Measurements from ENCODE around the gene PLEKHF1. TPM values are rescaled to one million over a fixed set of nuclear protein-coding genes. Genes with fewer than 3 reads are reported as not detected.
A peak's percentile ranks its signal among the peaks of the same experiment; 100 is the strongest.

PLEKHF1 gene, protein sequence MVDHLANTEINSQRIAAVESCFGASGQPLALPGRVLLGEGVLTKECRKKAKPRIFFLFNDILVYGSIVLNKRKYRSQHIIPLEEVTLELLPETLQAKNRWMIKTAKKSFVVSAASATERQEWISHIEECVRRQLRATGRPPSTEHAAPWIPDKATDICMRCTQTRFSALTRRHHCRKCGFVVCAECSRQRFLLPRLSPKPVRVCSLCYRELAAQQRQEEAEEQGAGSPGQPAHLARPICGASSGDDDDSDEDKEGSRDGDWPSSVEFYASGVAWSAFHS
- 1.7 and 2.0 TPM in 2 replicates for total RNA-seq (2014; rRNA removed; shearing (Covaris generic))

DNA sequence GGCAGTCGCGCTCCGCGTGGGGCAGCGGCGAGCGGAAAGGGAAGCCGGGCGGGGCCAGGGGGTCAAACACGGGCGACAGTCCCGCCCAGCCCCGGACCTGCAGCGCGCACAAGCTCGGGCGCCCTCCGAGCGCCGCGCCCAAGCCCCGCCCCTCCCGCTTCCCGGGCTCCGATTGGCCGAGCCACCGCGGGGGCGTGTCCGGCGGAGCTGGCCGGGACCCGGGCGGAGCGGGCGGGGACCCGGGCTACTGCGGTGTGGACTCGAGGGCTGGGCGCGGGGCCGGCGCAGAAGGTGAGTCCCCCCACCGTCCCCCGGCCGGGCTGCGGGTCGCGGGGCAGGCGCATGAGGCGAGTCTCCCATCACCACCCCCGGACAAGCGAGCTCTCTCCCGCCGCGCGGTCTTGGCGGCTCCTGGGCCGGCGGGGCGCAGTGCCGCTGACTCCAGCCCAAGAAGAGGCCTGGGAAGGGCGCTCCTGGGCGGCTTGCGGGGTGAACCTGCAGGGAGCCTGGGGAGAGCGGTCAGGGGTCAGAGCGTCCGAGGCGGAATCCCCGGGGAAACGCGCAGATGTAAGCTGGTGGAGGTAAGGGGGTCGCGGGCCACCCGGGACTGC is at the start of gene PLEKHF1:
Gene PLEKHF1, plus strand, starts transcription at position 247 of the 611 bp plus-strand sequence. CDS start 8,379 bp downstream, outside the sequence.
- H3K4me1 ChIP-seq: peaks cover 21% of the 10 kb centered on the region
- no peaks in the 10 kb centered on the region for H3K36me3 ChIP-seq
- no peaks in the 10 kb centered on the region for H3K9me3 ChIP-seq (replicated peaks)
- H3K27ac ChIP-seq: no peak within 1 kb of the TSS
- peak within 1 kb of the TSS; percentile 67 for H3K4me3 ChIP-seq
- H3K27me3 ChIP-seq: no peaks in the 10 kb centered on the region; the same call in 1 of the 2 replicates
- DNase-seq: peak; percentile 77 to 83

DNA sequence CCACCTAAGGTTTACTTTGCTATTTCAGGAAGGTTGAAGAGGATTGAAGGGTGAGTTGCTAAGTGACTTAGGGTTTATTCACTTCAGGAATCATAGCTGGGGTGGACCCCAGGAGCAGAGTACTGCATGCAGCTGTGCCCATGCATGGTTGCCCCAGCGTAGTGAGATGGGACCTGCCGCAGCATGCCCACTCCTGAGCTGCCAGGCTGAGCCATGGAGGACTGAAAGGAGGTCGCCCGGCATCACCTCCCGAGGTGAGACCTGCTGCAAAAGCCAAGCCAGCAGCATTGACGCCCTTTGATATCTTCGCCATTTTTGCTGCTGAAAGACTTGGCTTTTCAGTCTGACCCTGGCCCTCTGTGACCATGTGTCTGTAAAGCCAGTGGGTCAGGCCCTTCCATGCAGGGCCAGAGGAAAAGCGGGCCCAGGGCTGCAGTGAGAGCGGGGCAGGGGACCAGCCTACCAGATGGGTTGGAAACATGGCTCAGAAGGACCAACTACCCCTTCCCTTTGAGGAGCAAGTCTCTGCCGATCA is 49.3 kb upstream of the PLEKHF1 start:
- Histone ChIP-seq H3K27me3 (no peaks in the 10 kb centered on the region), H3K27ac (no peak overlapping the region), H3K9me3 (replicated peaks) (no peaks in the 10 kb centered on the region), H3K4me3 (no peak overlapping the region), H3K36me3 (peaks cover 16% of the 10 kb centered on the region; the same call in 1 of the 2 replicates), H3K4me1 (peaks cover 4% of the 10 kb centered on the region)
- no peak for DNase-seq

DNA sequence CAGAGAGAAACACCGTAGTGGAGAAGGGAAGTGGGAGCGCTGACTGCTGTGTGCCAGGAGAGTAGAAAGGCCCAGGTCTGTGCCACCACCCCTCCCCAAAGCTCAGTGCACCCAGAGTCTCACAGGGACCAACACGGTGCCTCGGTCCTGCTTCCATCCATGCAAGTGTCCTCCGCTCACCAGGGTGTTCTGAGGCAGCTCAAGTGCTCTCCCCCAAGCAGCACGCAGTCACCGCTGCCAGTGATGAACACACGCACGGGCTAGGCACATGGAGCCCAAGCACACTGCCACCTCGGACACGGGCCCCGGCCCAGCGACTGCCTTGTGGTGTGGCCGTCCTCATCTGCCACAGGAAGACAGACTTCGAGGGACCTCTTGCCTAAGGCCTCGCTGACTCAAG is 48.7 kb upstream of the PLEKHF1 start:
- Histone ChIP-seq H3K4me1 (peaks cover 7% of the 10 kb centered on the region), H3K27me3 (no peaks in the 10 kb centered on the region), H3K36me3 (peaks cover 12% of the 10 kb centered on the region; the same call in 1 of the 2 replicates), H3K27ac (no peak overlapping the region), H3K9me3 (replicated peaks) (no peaks in the 10 kb centered on the region), H3K4me3 (no peak overlapping the region)
- no peak for DNase-seq

DNA sequence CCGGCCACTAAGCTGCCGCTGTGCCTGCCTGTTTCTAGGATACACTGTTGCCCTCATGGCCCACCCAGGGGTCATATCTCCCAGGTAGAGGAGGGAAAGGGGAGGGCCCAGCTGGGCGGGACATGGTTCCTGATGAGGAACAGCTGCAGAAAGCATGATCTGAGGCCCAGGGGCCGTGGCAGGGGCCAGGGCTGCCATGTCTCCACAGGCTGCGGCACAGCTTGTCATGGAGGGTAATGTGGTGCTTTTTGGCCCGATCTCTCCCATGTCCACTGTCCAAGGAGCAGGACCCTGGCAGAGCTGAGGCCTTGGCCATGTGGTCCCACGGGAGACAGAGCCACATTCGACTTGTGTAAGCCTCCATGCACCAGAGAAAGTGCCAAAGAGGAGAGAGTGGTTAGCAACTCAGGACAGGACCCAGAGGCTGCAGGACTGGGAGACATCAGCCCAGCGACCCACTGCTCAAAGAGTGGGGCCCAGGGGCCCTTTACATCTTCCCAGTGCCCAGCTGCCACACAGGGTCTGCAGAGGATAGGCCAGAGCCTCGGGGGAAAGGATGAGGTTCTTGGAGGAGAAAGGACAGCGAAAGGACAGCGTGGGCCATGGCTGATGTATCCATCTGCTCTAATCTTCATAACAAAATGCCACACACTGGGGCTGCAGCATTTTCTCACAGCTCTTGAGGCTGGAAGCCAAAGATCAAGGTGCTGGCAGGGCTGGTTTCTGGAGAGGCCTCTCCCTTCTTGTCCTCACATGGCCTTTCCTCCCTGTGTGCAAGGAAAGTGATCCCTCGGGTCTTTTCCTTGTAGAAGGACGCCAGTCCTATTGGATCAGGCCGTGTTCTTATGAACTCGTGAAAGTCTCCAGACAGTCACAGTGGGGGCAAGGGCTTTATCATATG is 47.6 kb upstream of the PLEKHF1 start:
- H3K9me3 ChIP-seq (replicated peaks): no peaks in the 10 kb centered on the region
- peaks cover 7% of the 10 kb centered on the region for H3K4me1 ChIP-seq
- peaks cover 5% of the 10 kb centered on the region; the same call in 1 of the 2 replicates for H3K27me3 ChIP-seq
- no peak for DNase-seq
- no peak overlapping the region for H3K4me3 ChIP-seq
- no peak overlapping the region for H3K27ac ChIP-seq
- peaks cover 6% of the 10 kb centered on the region; the same call in 1 of the 2 replicates for H3K36me3 ChIP-seq

DNA sequence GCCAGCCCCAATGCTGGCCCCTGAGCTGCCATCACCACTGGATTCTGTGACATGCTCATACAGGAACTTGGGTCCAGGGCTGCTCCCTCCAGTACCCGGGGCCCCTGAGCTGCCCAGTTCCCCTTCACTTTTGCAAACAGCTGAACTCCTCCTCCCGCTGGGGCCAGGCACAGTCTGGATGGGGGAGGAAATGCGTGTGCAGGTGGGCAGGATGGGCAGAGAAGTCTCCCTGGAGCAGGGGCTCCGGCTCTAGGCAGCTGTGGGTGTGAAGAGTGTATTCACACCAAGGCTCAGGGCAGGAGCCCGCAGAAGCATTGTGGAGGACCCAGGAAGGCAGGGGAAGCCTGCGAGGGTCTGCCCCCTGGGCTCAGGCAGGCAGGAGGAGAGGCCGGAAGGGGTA is 46.8 kb upstream of the PLEKHF1 start:
- no peak for DNase-seq
- H3K27me3 ChIP-seq: peaks cover 5% of the 10 kb centered on the region; the same call in 1 of the 2 replicates
- H3K27ac ChIP-seq: no peak overlapping the region
- peaks cover 6% of the 10 kb centered on the region; the same call in 1 of the 2 replicates for H3K36me3 ChIP-seq
- peaks cover 7% of the 10 kb centered on the region for H3K4me1 ChIP-seq
- H3K9me3 ChIP-seq (replicated peaks): no peaks in the 10 kb centered on the region
- no peak overlapping the region for H3K4me3 ChIP-seq

DNA sequence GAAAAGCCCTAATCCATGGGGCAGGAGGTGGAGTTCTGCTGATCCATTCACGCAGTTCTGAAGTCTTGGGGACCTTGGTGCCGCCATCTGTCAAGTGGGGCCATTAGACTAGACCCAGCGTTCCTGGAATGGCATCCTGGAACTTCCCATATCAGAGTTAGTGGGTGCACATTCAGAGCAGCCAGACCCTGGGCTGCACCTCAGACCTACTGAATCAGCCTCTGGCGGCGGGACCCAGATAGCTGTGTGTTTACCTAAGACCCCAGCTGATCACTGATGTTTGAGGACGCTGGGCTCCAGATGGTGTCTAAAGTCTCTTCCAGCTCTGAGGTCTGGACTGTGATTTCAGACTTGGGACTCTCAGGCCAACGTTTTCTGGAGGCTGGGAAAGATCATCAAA is 46.4 kb upstream of the PLEKHF1 start:
- Histone ChIP-seq H3K4me1 (peaks cover 7% of the 10 kb centered on the region), H3K27ac (no peak overlapping the region), H3K9me3 (replicated peaks) (no peaks in the 10 kb centered on the region), H3K36me3 (peaks cover 4% of the 10 kb centered on the region; the same call in 1 of the 2 replicates), H3K4me3 (no peak overlapping the region), H3K27me3 (peaks cover 6% of the 10 kb centered on the region; the same call in 1 of the 2 replicates)
- DNase-seq: no peak

DNA sequence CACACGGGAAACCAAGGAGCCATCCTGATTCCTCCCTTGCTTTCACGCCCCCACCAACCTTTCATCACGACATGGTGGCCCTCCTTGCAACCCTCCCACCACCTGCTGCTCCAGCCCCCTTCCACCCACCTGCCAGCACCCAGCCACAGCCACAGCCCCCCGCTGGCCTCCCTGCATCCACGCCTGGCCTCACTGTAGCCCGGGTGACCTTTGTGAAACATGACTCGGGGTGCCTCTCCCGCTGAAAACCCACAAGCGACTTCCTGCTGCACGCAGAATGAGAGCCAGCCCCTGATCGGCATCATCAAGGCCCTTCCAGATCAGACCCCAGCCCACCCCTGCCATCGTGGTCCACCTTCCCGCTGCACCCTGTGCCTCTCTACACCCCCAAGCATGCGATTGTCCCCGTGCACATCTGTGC is 44.3 kb upstream of the PLEKHF1 start:
- peak; percentile 21 to 29 for DNase-seq
- Histone ChIP-seq H3K9me3 (replicated peaks) (no peaks in the 10 kb centered on the region), H3K36me3 (no peaks in the 10 kb centered on the region), H3K27me3 (peaks cover 11% of the 10 kb centered on the region; the same call in 1 of the 2 replicates), H3K27ac (no peak overlapping the region), H3K4me3 (no peak overlapping the region), H3K4me1 (peaks cover 7% of the 10 kb centered on the region)

DNA sequence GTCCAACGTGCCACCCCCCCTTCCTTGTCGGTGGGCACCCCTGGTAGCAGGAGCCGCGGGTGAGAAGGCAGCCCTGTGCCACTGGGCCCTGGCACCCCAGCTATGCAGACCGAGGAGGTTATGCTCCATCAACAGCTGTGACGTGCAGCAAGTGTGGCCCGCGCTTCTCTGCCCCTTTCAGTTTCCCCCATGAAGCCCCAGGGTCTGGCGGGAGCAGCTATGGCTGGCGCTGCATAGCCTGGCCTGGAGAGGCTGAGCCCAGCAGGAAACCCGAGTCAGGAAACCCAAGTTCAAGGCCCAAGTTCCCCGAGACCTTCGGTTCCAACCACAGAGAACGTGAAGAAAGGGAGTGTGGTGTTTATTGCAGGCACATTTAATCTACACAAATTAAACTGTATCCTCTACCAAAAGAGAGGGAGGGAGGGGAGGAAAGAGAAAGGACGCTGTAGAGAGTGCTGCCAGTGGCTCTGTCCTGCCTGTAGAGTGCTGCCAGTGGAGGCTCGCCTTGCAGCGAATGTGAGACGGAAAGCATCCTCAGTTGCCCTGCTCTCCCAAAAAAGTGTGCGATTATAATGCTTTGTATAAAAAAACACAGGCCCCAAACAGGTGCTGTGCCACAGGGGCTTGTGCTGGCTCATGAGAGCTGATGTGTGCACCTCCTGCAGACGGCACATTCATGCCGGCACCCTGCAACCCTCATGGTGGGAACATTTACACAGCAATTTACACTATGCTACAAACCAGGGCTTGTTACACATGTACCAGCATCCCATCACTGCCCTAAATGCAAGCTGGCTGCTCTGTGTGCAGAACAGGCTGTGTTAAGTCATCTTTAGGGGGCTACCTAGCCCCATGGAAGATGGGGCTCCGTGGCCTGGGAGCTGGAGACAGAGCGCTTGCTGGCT is 42.8 kb upstream of the PLEKHF1 start:
- peak in 1 of 2 experiments; percentile 28 for DNase-seq
- no peaks in the 10 kb centered on the region for H3K36me3 ChIP-seq
- H3K4me1 ChIP-seq: peaks cover 7% of the 10 kb centered on the region
- H3K4me3 ChIP-seq: no peak overlapping the region
- H3K9me3 ChIP-seq (replicated peaks): no peaks in the 10 kb centered on the region
- H3K27ac ChIP-seq: no peak overlapping the region
- H3K27me3 ChIP-seq: peaks cover 11% of the 10 kb centered on the region; the same call in 1 of the 2 replicates

DNA sequence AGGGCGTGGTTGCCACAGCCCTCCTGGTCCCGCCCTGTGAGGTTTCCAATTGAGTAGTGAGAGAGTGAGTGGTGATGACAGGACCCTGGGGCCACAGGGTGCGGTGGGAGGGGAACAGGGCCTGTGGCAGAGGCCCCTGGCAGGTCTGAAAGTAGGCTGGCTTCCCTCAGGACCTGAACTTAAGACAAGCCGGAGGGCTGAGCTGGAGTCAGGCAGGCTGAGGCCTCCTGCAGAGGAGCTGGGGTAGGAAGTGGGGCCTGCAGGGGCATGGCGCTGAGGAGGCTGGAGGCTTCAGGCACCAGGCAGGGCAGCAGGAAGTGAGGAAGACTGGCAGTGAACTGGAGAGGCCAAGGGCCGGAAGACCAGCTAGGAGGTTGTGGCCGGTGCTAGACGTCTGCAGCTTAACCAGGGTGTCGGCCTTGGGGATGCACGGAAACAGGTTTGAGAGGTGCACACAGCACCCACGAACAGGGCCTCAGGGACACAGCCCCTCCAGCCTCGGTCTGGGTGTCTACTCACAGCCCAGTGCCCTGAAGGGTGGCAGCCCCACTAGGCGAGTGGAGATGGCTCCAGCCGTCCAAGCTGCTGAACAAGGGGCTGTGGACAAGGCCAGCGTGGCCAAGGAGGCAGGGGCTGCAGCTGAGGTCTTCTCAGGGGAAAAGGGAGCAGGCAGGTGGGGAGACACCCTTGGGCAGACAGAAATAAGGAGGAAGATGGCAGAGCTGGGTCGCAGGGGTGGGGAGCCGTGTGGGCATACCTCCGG is 41.4 kb upstream of the PLEKHF1 start:
- Histone ChIP-seq H3K27ac (no peak overlapping the region), H3K36me3 (no peaks in the 10 kb centered on the region), H3K4me3 (no peak overlapping the region), H3K27me3 (peaks cover 11% of the 10 kb centered on the region; the same call in 1 of the 2 replicates), H3K9me3 (replicated peaks) (no peaks in the 10 kb centered on the region), H3K4me1 (peaks cover 7% of the 10 kb centered on the region)
- DNase-seq: no peak

DNA sequence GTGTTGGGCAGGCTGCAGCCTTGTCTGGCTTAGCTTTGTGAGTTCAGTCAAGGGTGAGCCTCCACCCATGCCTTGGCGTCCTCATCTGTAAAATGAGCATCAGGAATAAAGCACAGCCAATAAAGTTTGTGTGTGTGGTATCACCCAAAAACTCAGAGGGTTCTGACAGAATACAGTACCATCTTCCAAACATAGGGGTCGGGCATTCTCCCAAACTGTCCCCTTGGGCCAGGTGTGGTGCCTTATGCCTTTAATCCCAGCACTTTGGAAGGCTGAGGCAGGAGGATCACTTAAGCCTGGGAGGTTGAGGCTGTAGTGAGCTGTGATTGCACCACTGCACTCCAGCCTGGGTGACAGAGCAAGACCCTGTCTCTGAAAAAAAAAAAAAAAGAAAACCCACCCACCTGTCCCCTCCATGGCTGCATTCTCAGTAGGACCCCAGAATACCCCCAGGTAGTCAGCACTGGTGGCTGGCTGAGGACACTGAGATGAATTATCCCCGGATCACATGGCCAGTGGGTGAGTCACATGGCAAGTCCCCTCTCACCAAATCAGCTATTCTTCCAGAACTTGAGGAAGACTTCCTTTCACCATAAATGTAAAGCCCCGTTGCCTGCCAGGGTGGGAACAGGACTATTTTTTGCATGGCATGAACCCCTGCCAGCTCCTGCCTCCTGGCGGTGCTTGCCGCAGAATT is 40.6 kb upstream of the PLEKHF1 start:
- Histone ChIP-seq H3K27me3 (peaks cover 11% of the 10 kb centered on the region; the same call in 1 of the 2 replicates), H3K27ac (no peak overlapping the region), H3K36me3 (no peaks in the 10 kb centered on the region), H3K4me3 (no peak overlapping the region), H3K4me1 (peaks cover 7% of the 10 kb centered on the region), H3K9me3 (replicated peaks) (no peaks in the 10 kb centered on the region)
- no peak for DNase-seq

DNA sequence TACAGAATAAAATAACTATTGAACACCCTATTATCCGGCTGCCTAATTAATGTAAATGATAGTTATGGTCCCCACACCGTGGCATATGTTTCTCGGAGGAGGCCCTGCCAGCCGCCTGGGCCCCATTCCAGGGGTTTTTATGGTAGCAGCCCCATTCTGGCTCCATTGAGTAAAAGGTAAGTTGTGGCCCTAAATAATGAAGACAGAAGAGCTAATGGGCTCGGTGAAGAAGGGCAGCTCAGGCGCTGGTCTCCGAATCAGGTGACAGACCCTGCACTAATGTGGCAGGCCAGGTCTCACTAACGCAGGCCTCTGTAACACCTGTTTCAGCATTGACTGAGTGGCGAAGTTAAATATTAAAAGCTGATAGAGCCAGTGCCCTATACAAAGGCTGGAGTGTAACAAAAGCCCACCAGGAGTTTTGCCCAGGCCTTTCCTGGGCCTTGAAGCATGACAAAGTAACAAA is 40.0 kb upstream of the PLEKHF1 start:
- no peaks in the 10 kb centered on the region for H3K9me3 ChIP-seq (replicated peaks)
- no peaks in the 10 kb centered on the region for H3K36me3 ChIP-seq
- DNase-seq: no peak
- H3K27ac ChIP-seq: no peak overlapping the region
- H3K4me3 ChIP-seq: no peak overlapping the region
- peaks cover 7% of the 10 kb centered on the region for H3K4me1 ChIP-seq
- H3K27me3 ChIP-seq: peaks cover 11% of the 10 kb centered on the region; the same call in 1 of the 2 replicates

DNA sequence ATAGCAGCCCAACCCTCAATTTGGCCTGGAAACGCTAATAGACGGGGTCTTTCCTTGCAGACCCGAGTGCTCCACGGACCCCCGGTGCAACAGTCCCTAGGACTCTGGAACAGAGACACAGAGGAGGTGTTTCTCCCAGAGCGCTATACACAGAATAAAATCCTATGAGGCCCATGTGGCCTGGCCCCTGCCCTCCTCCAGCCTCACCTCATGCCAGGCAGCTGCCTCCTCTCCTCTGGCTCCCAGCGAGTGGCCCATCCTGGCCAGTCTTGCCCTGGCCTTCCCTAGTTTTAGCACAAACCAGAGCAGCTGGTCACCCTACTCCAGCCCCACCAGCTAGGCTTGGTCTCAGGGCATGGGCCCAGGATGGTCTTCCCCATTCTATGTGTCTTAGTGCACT is 38.9 kb upstream of the PLEKHF1 start:
- no peak overlapping the region for H3K4me3 ChIP-seq
- no peak overlapping the region for H3K27ac ChIP-seq
- no peak for DNase-seq
- peaks cover 11% of the 10 kb centered on the region; the same call in 1 of the 2 replicates for H3K27me3 ChIP-seq
- H3K36me3 ChIP-seq: no peaks in the 10 kb centered on the region
- no peaks in the 10 kb centered on the region for H3K4me1 ChIP-seq
- H3K9me3 ChIP-seq (replicated peaks): no peaks in the 10 kb centered on the region
